Keratinocyte (primary cell): ENCODE data around the gene WNT7B. TPM values are rescaled to one million over a fixed set of nuclear protein-coding genes. Genes with fewer than 3 reads are reported as not detected.

Source experiments
- DNase-seq: peaks from one replicate; pipeline ENCODE4 v3.0.0-alpha.2; 2011; ENCODE audit warnings: low read depth, missing footprints, low spot score
- FAIRE-seq: peaks from 2 replicates; lab custom pipeline; 2011; peaks lifted over from hg19 to GRCh38; lab: Jason Lieb, UNC
- H2AFZ ChIP-seq: 2 replicates; pipeline ENCODE4 v1.6.0; 2012; ENCODE audit warnings: low read length, control low read depth, inconsistent platforms; ENCODE audit not compliant: control insufficient read depth
- H3K27ac ChIP-seq: 2 replicates; pipeline ENCODE4 v1.5.1; 2011; ENCODE audit warnings: low read length; ENCODE audit not compliant: control insufficient read depth, insufficient read depth
- H3K27me3 ChIP-seq: 3 replicates; pipeline ENCODE4 v1.6.0; 2011; ENCODE audit warnings: low read length; ENCODE audit not compliant: control insufficient read depth, insufficient read depth; ENCODE audit errors: extremely low read depth
- H3K36me3 ChIP-seq, 2 experiments: 2 replicates in 1 of 2; 3 replicates in 1 of 2; pipeline ENCODE4 v1.5.1; 2011; ENCODE audit warnings: low read length in 2 of 2, mild to moderate bottlenecking in 1 of 2; ENCODE audit not compliant: control insufficient read depth in 2 of 2, insufficient read depth in 2 of 2; ENCODE audit errors: extremely low read depth in 1 of 2
- H3K4me1 ChIP-seq: 3 replicates; pipeline ENCODE4 v1.5.1; 2011; ENCODE audit warnings: low read length; ENCODE audit not compliant: control insufficient read depth, insufficient read depth; ENCODE audit errors: extremely low read depth
- H3K4me2 ChIP-seq: 3 replicates; pipeline ENCODE4 v1.6.0; 2011; ENCODE audit warnings: low read depth, low read length; ENCODE audit not compliant: control insufficient read depth, insufficient read depth; ENCODE audit errors: extremely low read depth
- H3K4me3 ChIP-seq, 3 experiments: fragments of 200-600 bp in 1 of 3; sonication (generic) in 1 of 3; 2 replicates in 2 of 3; 3 replicates in 1 of 3; pipeline ENCODE4 v1.5.1; 2011 to 2016; ENCODE audit warnings: low read length in 3 of 3, mild to moderate bottlenecking in 3 of 3, control low read depth in 2 of 3, inconsistent platforms in 1 of 3, low read depth in 1 of 3, mixed read lengths in 1 of 3, mixed run types in 1 of 3, moderate library complexity in 1 of 3; ENCODE audit not compliant: control insufficient read depth in 2 of 3, insufficient read depth in 2 of 3; ENCODE audit errors: extremely low read depth in 1 of 3
- H3K79me2 ChIP-seq: 2 replicates; pipeline ENCODE4 v1.6.0; 2012; ENCODE audit warnings: low read length; ENCODE audit not compliant: control insufficient read depth, insufficient read depth
- H3K9ac ChIP-seq: 3 replicates; pipeline ENCODE4 v1.6.0; 2011; ENCODE audit warnings: low read length; ENCODE audit not compliant: control insufficient read depth, insufficient read depth; ENCODE audit errors: extremely low read depth
- H3K9me1 ChIP-seq: 3 replicates; pipeline ENCODE4 v1.6.0; 2011; ENCODE audit warnings: low read length; ENCODE audit not compliant: control insufficient read depth, insufficient read depth; ENCODE audit errors: extremely low read depth
- H3K9me3 ChIP-seq: 2 replicates; pipeline ENCODE4 v1.5.1; 2012; ENCODE audit warnings: low read depth, low read length; ENCODE audit not compliant: control insufficient read depth
- H4K20me1 ChIP-seq: 3 replicates; pipeline ENCODE4 v1.6.0; 2011; ENCODE audit warnings: low read length; ENCODE audit not compliant: control insufficient read depth, insufficient read depth; ENCODE audit errors: extremely low read depth
- CTCF ChIP-seq, 3 experiments: IDR thresholded peaks in 1 of 3; conservative IDR thresholded peaks in 1 of 3; optimal IDR thresholded peaks in 1 of 3; 2 replicates in 2 of 3; 3 replicates in 1 of 3; pipeline versions ENCODE3 to v1.5.1; 2011; ENCODE audit warnings: low read length in 3 of 3, mild to moderate bottlenecking in 3 of 3, moderate library complexity in 2 of 3, control low read depth in 1 of 3, inconsistent platforms in 1 of 3; ENCODE audit not compliant: insufficient read depth in 2 of 3; ENCODE audit errors: extremely low read depth in 1 of 3
- EZH2 ChIP-seq: IDR thresholded peaks from one replicate; pipeline ENCODE4 v1.6.1; 2012; ENCODE audit warnings: inconsistent platforms, mild to moderate bottlenecking, low read length, moderate library complexity
- dilution Hi-C: fragments of 300-500 bp; cut with MboI; formaldehyde crosslinking; loops from one replicate; pipeline ENCODE4 v1.7.0; 2020; ENCODE audit warnings: low sequenced_read_pairs; ENCODE audit not compliant: extremely low pct_ligation_motif_present
- polyA plus RNA-seq, 5 experiments: library from polyadenylated mRNA; depleted of rRNA in 3 of 5; stranded (reverse) in 3 of 5; stranded (forward) in 1 of 5; unstranded in 1 of 5; fragments of >200 nt; gene quantifications; 1 replicate in 1 of 5; 2 replicates in 3 of 5; 3 replicates in 1 of 5; pipeline versions ENCODE4 v1.2.1 to v1.2.3, GENCODE V29; 2011 to 2012; ENCODE audit warnings: missing spikeins in 2 of 5, low read depth in 1 of 5, low replicate concordance in 1 of 5

WNT7B gene
- polyA plus RNA-seq, 1 donor (not counting 4 experiments of a cell fraction or from before 2014, with no cell fraction given): 1.7 TPM

DNA sequence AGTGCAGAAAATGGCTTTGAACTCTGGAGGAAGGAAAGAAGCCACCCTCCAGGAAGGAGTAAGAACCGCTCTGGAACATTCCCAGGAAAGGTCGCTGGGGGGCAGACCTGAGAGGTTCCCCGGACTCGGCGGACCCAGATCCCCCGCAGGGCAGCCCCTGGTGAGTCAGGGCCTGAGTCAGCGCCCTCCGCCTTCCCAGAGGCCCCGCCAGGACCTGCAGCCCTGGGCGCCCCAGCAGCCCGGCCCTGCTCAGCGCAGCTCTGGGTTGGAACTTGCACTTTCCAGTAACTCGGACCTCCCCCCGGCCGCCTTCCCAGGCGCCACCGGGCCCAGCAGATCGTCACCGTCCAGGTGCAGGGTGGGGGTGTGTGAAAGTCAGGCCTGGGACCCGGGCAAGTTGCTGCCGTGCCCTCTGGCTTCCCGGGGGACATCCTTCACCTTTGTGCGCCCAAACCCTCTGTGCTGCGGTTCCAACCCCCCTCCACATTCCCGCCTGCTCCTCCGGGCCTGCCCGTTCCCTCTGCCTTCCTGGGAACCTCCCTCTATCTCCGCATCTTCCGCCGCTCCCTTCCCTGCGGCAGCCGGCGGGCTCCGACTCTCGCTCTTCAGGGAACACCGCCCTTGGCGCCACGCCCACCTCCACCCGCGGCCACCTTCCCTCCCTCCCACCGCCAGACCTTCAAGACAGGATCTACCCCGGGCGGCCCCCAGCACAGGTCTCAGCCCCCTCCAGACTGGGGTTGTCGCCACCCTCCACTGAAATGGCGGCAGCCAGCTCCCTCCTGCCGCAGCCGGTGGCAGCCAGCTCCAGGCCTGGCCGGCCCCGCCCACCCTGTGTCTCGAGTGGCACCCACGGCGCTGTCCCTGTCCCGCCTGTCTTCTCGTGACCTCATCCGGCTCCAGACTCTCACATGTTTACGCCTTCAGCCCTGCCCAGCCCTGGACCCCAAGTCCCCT lies 36.8 kb upstream of the WNT7B start:
- Histone ChIP-seq H3K4me1 (peaks cover 45% of the 10 kb centered on the region), H2AFZ (peak overlapping the region; percentile 49), H3K27ac (peak overlapping the region; percentile 84), H3K4me3 (peak overlapping the region; percentile 35 to 62 (median 49)), H3K79me2 (no peaks in the 10 kb centered on the region), H3K4me2 (peak overlapping the region; percentile 59), H3K9ac (peak overlapping the region; percentile 79), H3K36me3 (no peaks in the 10 kb centered on the region), H3K9me1 (no peaks in the 10 kb centered on the region), H3K9me3 (no peaks in the 10 kb centered on the region), H4K20me1 (no peaks in the 10 kb centered on the region), H3K27me3 (no peaks in the 10 kb centered on the region)
- peak; percentile 90 for DNase-seq
- TF ChIP-seq CTCF (optimal IDR thresholded peaks at IDR 0.05 in 1 of 3, IDR thresholded peaks at IDR 0.05 in 1 of 3, conservative IDR thresholded peaks at IDR 0.05 in 1 of 3; ENCODE audit: extremely low read depth in 1 of 3, insufficient read depth in 2 of 3, low read length in 3 of 3): peak; percentile 76 to 85 (median 78)
- no peak for TF ChIP-seq EZH2
- peak; percentile 91 for FAIRE-seq
- dilution Hi-C loops: no loop called here

DNA sequence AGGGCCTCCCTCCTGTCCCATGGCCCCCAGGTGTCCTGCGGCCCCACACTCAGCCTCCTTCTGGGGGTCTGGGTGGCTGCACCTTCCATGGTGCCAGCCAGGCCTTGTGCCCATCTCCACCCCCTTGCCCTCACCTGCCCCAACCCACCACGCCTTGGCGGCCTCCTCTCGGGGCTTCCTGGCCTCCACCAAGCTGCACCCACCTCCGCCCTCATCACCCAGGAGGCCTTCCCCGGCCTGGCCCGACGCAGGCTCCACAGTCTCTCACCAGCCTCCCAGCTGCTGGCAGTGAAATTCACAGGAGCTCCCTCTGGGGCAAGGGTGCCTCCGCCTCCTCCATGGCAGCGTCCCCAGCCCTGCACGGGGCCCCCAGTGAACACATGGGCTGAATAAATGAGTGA lies 35.9 kb upstream of the WNT7B start:
- no peak for TF ChIP-seq EZH2
- TF ChIP-seq CTCF (optimal IDR thresholded peaks at IDR 0.05 in 1 of 3, IDR thresholded peaks at IDR 0.05 in 1 of 3, conservative IDR thresholded peaks at IDR 0.05 in 1 of 3; ENCODE audit: extremely low read depth in 1 of 3, insufficient read depth in 2 of 3, low read length in 3 of 3): no peak
- no peaks in the 10 kb centered on the region for H3K36me3 ChIP-seq
- DNase-seq (no peak), FAIRE-seq (no peak)
- H2AFZ ChIP-seq: peak overlapping the region; percentile 49
- no peaks in the 10 kb centered on the region for H3K9me1 ChIP-seq
- peaks cover 47% of the 10 kb centered on the region for H3K4me1 ChIP-seq
- dilution Hi-C loops: no loop called here
- no peaks in the 10 kb centered on the region for H4K20me1 ChIP-seq
- H3K9me3 ChIP-seq: no peaks in the 10 kb centered on the region
- H3K27ac ChIP-seq: peak overlapping the region; percentile 73
- H3K79me2 ChIP-seq: no peaks in the 10 kb centered on the region
- H3K9ac ChIP-seq: peak overlapping the region; percentile 57
- no peaks in the 10 kb centered on the region for H3K27me3 ChIP-seq
- H3K4me3 ChIP-seq: peak overlapping the region in 1 of 3 experiments; percentile 40
- H3K4me2 ChIP-seq: peak overlapping the region; percentile 59
